Activated CD8-positive, alpha-beta memory T cell treated with anti-CD3 and anti-CD28 coated beads, Interleukin-2, amount 50 U/mL, for 24 hours (primary cell): ENCODE measurements around the gene TMEM208.

Experiments
- DNase-seq: peaks from one replicate; pipeline ENCODE4 v3.0.0-alpha.2; 2020; ENCODE audit errors: extremely low read depth

Gene TMEM208

DNA sequence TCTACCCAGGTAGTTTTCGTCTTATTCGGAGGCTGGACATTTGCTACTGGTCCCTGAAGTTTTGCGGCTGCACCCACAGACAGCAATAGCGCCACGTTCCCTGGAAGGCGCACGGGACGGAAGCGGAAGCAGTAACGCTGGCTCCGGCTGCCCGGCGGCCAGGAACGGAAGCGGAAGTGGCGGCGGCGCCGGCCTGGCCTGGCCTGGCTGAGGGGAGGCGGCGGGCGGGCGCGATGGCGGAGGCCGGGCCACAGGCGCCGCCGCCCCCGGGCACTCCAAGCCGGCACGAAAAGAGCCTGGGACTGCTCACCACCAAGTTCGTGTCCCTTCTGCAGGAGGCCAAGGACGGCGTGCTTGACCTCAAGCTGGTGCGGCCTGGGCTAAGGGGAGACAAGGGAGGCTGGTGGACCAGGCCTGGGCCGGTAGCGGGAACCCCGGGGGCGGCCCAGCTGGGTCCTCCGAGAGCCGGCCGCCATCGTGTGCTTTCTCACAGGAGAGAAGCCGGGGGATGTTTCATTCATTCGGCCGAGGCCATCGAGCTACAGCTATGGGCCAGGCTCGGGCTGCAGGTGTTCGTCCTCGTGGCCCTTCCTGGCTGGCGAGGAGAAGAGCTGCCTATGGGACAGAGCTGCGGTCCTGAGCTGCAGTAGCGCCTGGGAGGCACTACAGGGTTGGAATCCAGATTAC is 34.8 kb upstream of the TMEM208 start, which contains the start of gene E2F4:
E2F4 (plus strand) TSS at position 161 of the 687 bp plus-strand sequence; CDS start at position 234, 73 bp downstream.
- peak; percentile 75 for DNase-seq

DNA sequence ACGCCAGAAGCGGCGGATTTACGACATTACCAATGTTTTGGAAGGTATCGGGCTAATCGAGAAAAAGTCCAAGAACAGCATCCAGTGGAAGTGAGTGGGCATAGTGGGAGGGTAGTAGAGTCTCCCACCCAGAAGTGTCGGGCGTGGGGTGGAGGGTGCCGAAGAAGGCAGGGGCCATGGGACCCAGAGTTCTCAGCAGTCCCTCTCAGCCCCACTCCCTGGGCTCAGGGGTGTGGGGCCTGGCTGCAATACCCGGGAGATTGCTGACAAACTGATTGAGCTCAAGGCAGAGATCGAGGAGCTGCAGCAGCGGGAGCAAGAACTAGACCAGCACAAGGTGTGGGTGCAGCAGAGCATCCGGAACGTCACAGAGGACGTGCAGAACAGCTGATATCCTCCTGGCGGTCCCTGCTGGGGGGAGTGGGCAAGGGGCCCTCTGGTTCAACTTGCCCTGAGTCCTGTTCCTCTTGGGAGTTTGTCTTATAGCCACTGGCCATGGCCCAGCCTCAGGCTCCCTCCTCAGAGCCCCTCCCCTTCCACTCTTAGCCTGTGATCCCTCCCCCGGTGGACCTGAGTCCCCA is 34.1 kb upstream of the TMEM208 start:
- DNase-seq, result no peak

- no peak for DNase-seq
These were observed 33.4 kb upstream of the TMEM208 start for GRCh38 chr16:67193536-67193935.

DNA sequence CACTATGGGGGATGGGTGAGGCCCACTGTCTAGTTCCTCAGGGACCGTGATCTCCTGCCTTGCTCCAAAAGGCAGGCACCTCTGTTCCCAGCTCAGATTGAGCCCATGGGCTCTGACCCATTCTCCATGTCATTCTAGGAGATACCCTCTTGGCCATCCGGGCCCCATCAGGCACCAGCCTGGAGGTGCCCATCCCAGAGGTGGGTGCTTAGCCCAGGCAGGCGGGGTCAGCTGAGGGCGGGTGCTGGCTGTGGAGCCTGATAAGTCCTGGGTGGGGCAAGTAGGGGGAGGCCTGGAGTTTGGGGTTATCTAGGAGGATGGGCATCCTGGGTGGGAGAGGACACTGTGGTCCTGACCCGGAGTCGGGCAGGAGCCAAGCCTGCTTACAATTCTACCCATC is 32.7 kb upstream of the TMEM208 start:
- DNase-seq, result no peak

GRCh38 chr16:67195676-67196075 is 31.3 kb upstream of the TMEM208 start:
- no peak for DNase-seq

- DNase-seq, result no peak
These were observed 30.0 kb upstream of the TMEM208 start for GRCh38 chr16:67196881-67197280.

DNA sequence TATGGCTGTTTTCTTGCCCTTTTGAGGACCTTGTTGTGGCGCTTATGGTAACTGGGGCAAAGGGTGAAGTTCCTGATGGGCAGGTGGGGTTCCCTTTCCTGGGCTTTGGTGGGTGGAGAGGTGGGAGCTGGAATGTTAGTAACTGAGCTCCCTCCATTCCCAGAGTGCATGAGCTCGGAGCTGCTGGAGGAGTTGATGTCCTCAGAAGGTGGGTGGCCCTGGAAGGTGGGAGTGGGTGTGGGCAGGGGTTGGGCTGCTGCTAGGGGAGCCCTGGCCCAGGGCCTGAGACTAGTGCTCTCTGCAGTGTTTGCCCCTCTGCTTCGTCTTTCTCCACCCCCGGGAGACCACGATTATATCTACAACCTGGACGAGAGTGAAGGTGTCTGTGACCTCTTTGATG is 29.2 kb upstream of the TMEM208 start:
- DNase-seq, result no peak

- no peak for DNase-seq
These were observed 28.6 kb upstream of the TMEM208 start for GRCh38 chr16:67198238-67198734.

DNA sequence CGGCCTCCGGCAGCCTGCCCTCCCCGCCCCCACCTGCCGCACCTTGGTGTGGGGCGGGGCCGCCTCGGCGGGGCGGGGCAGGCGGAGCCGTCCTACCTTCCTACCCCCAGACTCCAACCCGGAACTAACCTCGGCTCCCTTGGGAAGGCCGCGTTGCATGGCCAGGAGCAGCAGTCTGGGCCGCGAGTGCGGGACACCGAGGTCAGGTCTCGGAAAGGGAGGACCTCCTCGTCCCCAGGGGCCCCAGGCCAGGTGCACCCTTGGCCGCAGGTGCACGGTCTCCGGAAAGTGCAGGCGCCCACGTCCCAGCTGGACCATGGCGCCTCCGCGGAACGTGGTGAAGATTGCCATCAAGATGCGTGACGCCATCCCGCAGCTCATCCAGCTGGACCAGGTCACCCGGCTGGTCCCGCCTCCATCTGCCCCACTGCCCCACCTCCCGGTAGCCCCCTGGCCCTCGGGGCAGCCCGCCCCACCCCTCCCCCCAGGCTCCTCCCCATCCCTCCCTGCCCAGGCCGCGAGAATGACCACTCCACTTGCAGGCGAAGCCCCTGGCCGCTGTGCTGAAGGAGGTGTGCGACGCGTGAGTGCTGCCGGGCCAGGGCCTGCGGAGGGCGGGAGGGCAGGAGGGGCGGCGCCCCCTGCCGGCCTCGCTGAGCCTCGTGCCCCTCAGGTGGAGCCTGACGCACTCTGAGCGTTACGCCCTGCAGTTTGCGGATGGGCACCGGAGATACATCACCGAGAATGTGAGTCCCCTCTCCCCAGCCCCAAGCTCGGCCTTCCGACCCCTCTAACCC is 27.7 kb upstream of the TMEM208 start, which contains the start of gene ELMO3:
ELMO3 (plus strand) TSS at position 121 of the 797 bp plus-strand sequence; CDS start at position 317, 196 bp downstream.
- DNase-seq, result no peak

DNA sequence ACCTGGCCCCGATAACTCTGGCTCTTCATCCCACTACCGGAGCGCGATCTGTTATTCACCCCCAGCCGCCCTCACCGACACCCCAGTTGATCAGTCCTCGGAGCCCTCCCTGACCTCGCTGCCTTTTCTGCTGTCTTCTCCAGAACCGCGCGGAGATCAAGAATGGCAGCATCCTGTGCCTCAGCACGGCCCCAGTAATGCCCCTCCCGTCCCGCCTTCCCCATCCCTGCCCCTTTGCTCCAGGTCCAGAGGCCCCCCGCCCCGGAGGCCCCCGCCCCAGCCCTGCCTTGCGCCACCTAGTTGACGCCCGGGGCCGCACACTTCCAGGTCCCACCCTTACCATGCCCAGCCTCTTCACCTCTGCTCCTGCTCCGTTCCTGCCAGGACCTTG is 27.1 kb upstream of the TMEM208 start:
- DNase-seq, result no peak

DNA sequence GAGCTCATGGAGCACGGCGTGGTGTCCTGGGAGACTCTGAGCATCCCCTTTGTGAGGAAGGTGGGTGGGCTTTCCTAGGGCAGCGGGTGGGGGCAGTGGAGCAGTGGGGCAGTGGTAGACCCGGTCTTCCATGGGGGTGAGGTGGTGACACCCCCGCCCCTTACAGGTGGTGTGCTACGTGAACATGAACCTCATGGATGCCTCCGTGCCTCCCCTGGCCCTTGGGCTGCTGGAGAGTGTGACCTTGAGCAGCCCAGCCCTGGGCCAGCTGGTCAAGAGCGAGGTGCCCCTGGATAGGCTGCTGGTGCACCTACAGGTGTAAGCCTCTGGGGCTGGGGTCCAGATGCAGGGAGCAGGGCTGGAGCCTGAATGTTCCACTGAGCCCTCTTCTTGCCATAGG is 26.4 kb upstream of the TMEM208 start:
- no peak for DNase-seq

GRCh38 chr16:67201411-67202345 is 25.3 kb upstream of the TMEM208 start:
- DNase-seq, result no peak

DNA sequence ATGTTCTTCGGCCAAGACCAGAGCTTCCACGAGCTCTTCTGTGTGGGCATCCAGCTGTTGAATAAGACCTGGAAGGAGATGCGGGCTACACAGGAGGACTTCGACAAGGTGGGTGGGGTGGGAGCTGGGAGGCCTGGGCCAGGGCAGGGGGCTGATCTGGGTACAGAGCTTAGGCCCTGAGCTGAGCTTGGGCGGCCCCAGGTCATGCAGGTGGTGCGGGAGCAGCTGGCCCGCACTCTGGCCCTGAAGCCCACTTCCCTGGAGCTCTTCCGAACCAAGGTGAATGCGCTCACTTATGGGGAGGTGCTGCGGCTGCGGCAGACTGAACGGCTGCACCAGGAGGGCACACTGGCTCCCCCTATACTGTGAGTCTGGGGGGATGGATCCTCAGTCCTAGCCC is 24.5 kb upstream of the TMEM208 start:
- no peak for DNase-seq

GRCh38 chr16:67202956-67203493 is 23.9 kb upstream of the TMEM208 start:
- DNase-seq, result no peak

DNA sequence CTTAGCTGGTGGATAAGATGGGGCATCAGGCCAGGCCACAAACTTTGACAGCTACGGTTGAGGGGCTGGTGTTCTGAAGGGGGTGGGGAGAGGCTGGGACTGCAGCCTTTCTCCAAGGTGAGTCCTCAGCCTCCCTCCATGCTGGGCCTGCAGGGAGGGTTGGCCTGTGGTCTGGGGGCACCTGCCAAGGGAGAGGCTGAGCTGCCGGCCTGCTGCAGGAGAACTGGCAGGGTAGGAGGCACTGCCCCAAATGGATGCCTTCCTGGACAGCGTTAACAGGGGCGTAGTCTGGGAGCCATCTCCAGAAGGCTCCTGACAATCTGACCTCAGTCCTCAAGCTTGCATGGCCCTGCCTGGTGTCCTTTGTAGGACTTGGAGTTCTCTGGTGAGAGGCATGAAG is 22.9 kb upstream of the TMEM208 start:
- no peak for DNase-seq

GRCh38 chr16:67206129-67206837 is 20.6 kb upstream of the TMEM208 start:
- no peak for DNase-seq

- DNase-seq, result no peak
These were observed 20.1 kb upstream of the TMEM208 start for GRCh38 chr16:67206838-67207248.

DNA sequence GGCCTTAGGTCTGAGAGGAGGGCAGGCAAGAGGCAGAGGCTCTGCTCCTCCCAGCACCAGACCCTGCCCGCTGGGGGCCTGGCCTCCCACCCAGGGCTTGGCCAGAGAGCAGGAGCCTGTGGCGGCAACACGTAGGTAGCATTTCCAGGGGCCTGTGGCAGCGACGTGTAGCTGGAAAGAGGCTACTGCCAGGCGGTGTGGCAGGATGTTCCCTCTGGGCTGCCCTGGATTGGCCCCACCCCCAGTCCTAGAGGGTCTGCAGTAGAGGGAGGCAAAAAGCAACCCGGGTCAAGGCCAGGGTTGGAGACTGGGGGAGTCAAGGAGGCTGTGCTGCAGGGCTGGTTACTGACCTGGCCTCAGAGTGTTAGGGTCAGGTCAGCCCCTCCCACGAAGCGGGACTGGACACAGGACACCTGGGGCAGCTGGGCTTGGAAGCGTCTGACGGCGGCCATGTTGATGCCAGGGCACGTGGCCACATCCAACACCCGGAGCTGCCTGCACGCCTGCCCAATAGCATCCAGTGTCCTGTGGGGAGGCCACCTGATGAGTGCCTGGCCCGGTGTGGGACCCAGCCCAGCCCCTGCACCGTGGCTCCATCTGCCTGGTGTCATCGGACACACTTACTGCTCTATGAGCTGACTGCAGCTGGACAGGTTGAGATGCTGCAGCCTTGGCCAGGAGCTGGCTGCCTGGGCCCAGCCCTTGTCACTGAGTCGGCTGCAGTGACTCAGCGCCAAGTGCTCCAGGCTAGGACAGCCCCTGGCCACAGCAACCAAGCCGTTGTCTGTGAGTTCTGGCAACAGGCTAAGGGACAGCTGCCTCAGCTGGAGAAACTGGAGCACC is 19.5 kb upstream of the TMEM208 start:
- no peak for DNase-seq

DNA sequence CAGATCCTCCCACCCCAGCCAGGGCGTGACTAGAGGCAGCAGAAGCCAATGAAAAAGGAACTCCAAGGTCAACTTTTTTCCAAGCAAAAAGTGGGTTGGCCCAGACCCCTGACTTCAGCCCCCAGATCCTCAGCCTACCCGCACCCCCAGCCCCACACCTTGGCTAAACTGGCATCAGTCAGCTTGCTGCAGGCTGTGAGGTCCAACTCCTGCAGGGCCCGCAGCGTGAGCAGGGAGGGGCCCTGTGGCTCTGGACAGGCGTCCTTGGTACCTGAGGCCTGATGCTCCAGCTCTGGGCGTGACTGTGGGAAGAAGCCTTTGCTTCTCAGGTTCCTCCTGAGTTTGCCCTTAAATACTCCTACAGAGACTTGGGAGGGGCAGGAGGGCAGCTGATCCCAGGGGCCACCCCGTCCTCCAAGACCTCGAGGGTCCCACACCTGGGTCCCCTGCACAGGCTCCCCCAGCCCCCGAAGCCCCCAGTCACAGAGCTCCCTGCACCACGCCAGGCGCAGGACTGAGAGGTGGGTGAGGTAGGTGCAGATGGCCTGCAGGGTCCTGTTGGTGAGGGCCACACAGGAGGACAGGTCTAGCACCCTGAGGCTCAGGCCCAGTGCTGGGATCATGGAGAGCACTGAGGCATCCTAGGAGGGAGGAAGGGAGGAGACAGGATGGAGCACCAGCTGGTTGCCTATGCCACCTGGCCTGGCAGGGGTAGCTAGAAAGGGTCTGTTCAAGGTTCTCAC is 18.6 kb upstream of the TMEM208 start:
- no peak for DNase-seq
